WTC11 (cell line): ENCODE results near the gene SLC9C1. TPM values are rescaled to one million over a fixed set of nuclear protein-coding genes. Genes with fewer than 3 reads are reported as not detected.

ENCODE experiments used
- ATAC-seq: fragments of 200-7000 bp; cut with Tn5 transposase; 2 replicates; pipeline ENCODE4 v1.10.0; 2021; ENCODE audit warnings: mild to moderate bottlenecking, moderate library complexity
- CTCF ChIA-PET: fragments of 300-600 bp; sonication (Branson Sonifier 250); formaldehyde crosslinking; loops from one replicate; lab custom pipeline; 2021; ENCODE audit warnings: antibody characterized with exemption; lab: Charles Lee
- POLR2A ChIA-PET: fragments of 350-600 bp; sonication (Branson Sonifier 250); formaldehyde crosslinking; loops from one replicate; lab custom pipeline; 2021; ENCODE audit warnings: antibody characterized with exemption; lab: Charles Lee
- DNase-seq: peaks from one replicate; pipeline ENCODE4 v3.0.0; 2021; ENCODE audit warnings: low spot score
- H3K27ac Mint-ChIP-seq: 2 replicates; pipeline ENCODE4 v1.8.0; 2021; ENCODE audit warnings: mixed read lengths
- H3K27me3 Mint-ChIP-seq: 2 replicates; pipeline ENCODE4 v1.8.0; 2021; ENCODE audit warnings: low read depth, mild to moderate bottlenecking, moderate library complexity, mixed read lengths
- H3K36me3 Mint-ChIP-seq: 2 replicates; pipeline ENCODE4 v1.8.0; 2021; ENCODE audit warnings: mixed read lengths
- H3K4me1 Mint-ChIP-seq: 2 replicates; pipeline ENCODE4 v1.8.0; 2022; ENCODE audit warnings: mixed read lengths
- H3K4me3 Mint-ChIP-seq: 2 replicates; pipeline ENCODE4 v1.8.0; 2021; ENCODE audit warnings: mild to moderate bottlenecking, moderate library complexity, mixed read lengths
- H3K9me3 Mint-ChIP-seq: 2 replicates; pipeline ENCODE4 v1.8.0; 2021; ENCODE audit warnings: mixed read lengths
- ATF1 ChIP-seq: sonication (generic); formaldehyde crosslinking; IDR thresholded peaks from 2 replicates; pipeline ENCODE4 v1.8.1; 2023; ENCODE audit warnings: mild to moderate bottlenecking, moderate library complexity, missing genetic modification reagents
- FOXJ3 ChIP-seq: sonication (generic); formaldehyde crosslinking; IDR thresholded peaks from 2 replicates; pipeline ENCODE4 v1.9.0; 2021; ENCODE audit warnings: missing genetic modification reagents, mild to moderate bottlenecking, borderline replicate concordance
- FOXP4 ChIP-seq: sonication (generic); formaldehyde crosslinking; IDR thresholded peaks from 2 replicates; pipeline ENCODE4 v1.8.0; 2022; ENCODE audit warnings: mild to moderate bottlenecking, missing genetic modification reagents
- HMGXB4 ChIP-seq: sonication (generic); formaldehyde crosslinking; IDR thresholded peaks from 2 replicates; pipeline ENCODE4 v1.8.1; 2023; ENCODE audit warnings: mild to moderate bottlenecking, moderate library complexity, missing genetic modification reagents
- IRF2 ChIP-seq: sonication (generic); formaldehyde crosslinking; IDR thresholded peaks from 2 replicates; pipeline ENCODE4 v1.8.0; 2022; ENCODE audit warnings: low read depth, missing genetic modification reagents, borderline replicate concordance
- MYBL2 ChIP-seq: sonication (generic); formaldehyde crosslinking; IDR thresholded peaks from 2 replicates; pipeline ENCODE4 v1.8.1; 2023; ENCODE audit warnings: mild to moderate bottlenecking, moderate library complexity, missing genetic modification reagents
- NFE2L1 ChIP-seq: sonication (generic); formaldehyde crosslinking; IDR thresholded peaks from 2 replicates; pipeline ENCODE4 v1.8.1; 2023; ENCODE audit warnings: missing genetic modification reagents
- NFYB ChIP-seq: sonication (generic); formaldehyde crosslinking; conservative IDR thresholded peaks from 2 replicates; pipeline ENCODE4 v1.8.0; 2022; ENCODE audit warnings: low read depth, missing genetic modification reagents
- OVOL2 ChIP-seq: fragments of 250-450 bp; sonication (Bioruptor Pico); IDR thresholded peaks from 2 replicates; pipeline ENCODE4 v1.9.0; 2021; ENCODE audit warnings: mild to moderate bottlenecking, borderline replicate concordance
- RORB ChIP-seq: fragments of 250-450 bp; sonication (Bioruptor Pico); IDR thresholded peaks from 2 replicates; pipeline ENCODE4 v1.9.0; 2021; ENCODE audit warnings: mild to moderate bottlenecking
- ZBTB43 ChIP-seq: sonication (generic); formaldehyde crosslinking; IDR thresholded peaks from 2 replicates; pipeline ENCODE4 v1.8.1; 2023; ENCODE audit warnings: mild to moderate bottlenecking, missing genetic modification reagents
- ZMAT4 ChIP-seq: fragments of 250-450 bp; sonication (Bioruptor Pico); IDR thresholded peaks from 2 replicates; pipeline ENCODE4 v1.9.0; 2021; ENCODE audit warnings: mild to moderate bottlenecking
- ZNF219 ChIP-seq: sonication (generic); formaldehyde crosslinking; IDR thresholded peaks from 2 replicates; pipeline ENCODE4 v1.8.0; 2023; ENCODE audit warnings: missing genetic modification reagents, mild to moderate bottlenecking, borderline replicate concordance
- ZNF263 ChIP-seq: sonication (generic); formaldehyde crosslinking; IDR thresholded peaks from 2 replicates; pipeline ENCODE4 v1.8.1; 2022; ENCODE audit warnings: low read depth, mild to moderate bottlenecking, moderate library complexity, missing genetic modification reagents
- ZNF281 ChIP-seq: sonication (generic); formaldehyde crosslinking; IDR thresholded peaks from 2 replicates; pipeline ENCODE4 v1.8.0; 2023; ENCODE audit warnings: mild to moderate bottlenecking, missing genetic modification reagents
- ZNF423 ChIP-seq: fragments of 250-450 bp; sonication (Bioruptor Pico); IDR thresholded peaks from 2 replicates; pipeline ENCODE4 v2.1.2; 2022; ENCODE audit warnings: mild to moderate bottlenecking, moderate library complexity
- ZNF671 ChIP-seq: fragments of 250-450 bp; sonication (Bioruptor Pico); IDR thresholded peaks from 2 replicates; pipeline ENCODE4 v1.8.0; 2021; ENCODE audit warnings: mild to moderate bottlenecking
- total RNA-seq: library from RNA; stranded (reverse); gene quantifications from 3 replicates; pipeline ENCODE4 v1.2.3, GENCODE V29; 2021
- TF ChIP-seq, protein P1 (sequence below): fragments of 250-450 bp; sonication (Bioruptor Pico); IDR thresholded peaks from 2 replicates; pipeline ENCODE4 v1.9.0; 2021; ENCODE audit warnings: mild to moderate bottlenecking
- TF ChIP-seq, protein P2 (sequence below): fragments of 250-450 bp; sonication (Bioruptor Pico); IDR thresholded peaks from 2 replicates; pipeline ENCODE4 v1.9.0; 2021; ENCODE audit warnings: moderate library complexity, mild to moderate bottlenecking, inconsistent platforms, borderline replicate concordance
- TF ChIP-seq, protein P3 (sequence below): sonication (generic); formaldehyde crosslinking; IDR thresholded peaks from 2 replicates; pipeline ENCODE4 v1.8.1; 2022; ENCODE audit warnings: mild to moderate bottlenecking, missing genetic modification reagents, moderate library complexity, borderline replicate concordance

The SLC9C1 gene
- total RNA-seq, 1 experiment from 2014 or later: 3.5 TPM

- TF ChIP-seq FOXP4 (CRISPR knock-in tag) (no peak), RORB (no peak), IRF2 (CRISPR knock-in tag) (no peak), ZNF423 (CRISPR knock-in tag) (no peak), ZNF281 (CRISPR knock-in tag) (no peak), HMGXB4 (no peak), ZNF263 (no peak), OVOL2 (no peak), ZBTB43 (CRISPR knock-in tag) (no peak), ZNF671 (CRISPR knock-in tag) (no peak), NFE2L1 (no peak), MYBL2 (no peak), FOXJ3 (CRISPR knock-in tag) (no peak)
- TF ChIP-seq, protein P1, sequence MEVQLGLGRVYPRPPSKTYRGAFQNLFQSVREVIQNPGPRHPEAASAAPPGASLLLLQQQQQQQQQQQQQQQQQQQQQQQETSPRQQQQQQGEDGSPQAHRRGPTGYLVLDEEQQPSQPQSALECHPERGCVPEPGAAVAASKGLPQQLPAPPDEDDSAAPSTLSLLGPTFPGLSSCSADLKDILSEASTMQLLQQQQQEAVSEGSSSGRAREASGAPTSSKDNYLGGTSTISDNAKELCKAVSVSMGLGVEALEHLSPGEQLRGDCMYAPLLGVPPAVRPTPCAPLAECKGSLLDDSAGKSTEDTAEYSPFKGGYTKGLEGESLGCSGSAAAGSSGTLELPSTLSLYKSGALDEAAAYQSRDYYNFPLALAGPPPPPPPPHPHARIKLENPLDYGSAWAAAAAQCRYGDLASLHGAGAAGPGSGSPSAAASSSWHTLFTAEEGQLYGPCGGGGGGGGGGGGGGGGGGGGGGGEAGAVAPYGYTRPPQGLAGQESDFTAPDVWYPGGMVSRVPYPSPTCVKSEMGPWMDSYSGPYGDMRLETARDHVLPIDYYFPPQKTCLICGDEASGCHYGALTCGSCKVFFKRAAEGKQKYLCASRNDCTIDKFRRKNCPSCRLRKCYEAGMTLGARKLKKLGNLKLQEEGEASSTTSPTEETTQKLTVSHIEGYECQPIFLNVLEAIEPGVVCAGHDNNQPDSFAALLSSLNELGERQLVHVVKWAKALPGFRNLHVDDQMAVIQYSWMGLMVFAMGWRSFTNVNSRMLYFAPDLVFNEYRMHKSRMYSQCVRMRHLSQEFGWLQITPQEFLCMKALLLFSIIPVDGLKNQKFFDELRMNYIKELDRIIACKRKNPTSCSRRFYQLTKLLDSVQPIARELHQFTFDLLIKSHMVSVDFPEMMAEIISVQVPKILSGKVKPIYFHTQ (CRISPR knock-in tag): no peak
Observed at GRCh38 chr3:112138219-112138969, 155.6 kb downstream of the SLC9C1 start (continued).

GRCh38 chr3:112137781-112138180 is 156.2 kb downstream of the SLC9C1 start:
- no peak for DNase-seq
- Mint-ChIP-seq H3K4me1 (peaks cover 46% of the 10 kb centered on the region), H3K9me3 (peaks cover under 1% of the 10 kb centered on the region), H3K4me3 (no peak overlapping the region), H3K36me3 (no peaks in the 10 kb centered on the region), H3K27ac (0 out of 2 replicates have a peak overlapping the region, but pooled peaks have one; percentile 28), H3K27me3 (no peaks in the 10 kb centered on the region)
- ChIA-PET POLR2A (no interaction called here), CTCF (interaction anchor here (1.0 to 4.6 kb wide), 20 partner anchors 8 to 676 kb away, joined by 3 to 44 read pairs (median 4); partner anchors contain the start of genes ABHD10, CD200 and SLC9C1)
- ATAC-seq: no peak
- TF ChIP-seq ATF1 (CRISPR knock-in tag): no peak
- TF ChIP-seq, protein P2, sequence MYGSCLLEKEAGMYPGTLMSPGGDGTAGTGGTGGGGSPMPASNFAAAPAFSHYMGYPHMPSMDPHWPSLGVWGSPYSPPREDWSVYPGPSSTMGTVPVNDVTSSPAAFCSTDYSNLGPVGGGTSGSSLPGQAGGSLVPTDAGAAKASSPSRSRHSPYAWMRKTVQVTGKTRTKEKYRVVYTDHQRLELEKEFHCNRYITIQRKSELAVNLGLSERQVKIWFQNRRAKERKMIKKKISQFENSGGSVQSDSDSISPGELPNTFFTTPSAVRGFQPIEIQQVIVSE (CRISPR knock-in tag): no peak
- TF ChIP-seq ZNF219 (CRISPR knock-in tag): no peak
- no peak for TF ChIP-seq ZNF671 (CRISPR knock-in tag)
- no peak for TF ChIP-seq ZMAT4 (CRISPR knock-in tag)
- no peak for TF ChIP-seq NFYB
- no peak for TF ChIP-seq ZNF423 (CRISPR knock-in tag)
- TF ChIP-seq, protein P3, sequence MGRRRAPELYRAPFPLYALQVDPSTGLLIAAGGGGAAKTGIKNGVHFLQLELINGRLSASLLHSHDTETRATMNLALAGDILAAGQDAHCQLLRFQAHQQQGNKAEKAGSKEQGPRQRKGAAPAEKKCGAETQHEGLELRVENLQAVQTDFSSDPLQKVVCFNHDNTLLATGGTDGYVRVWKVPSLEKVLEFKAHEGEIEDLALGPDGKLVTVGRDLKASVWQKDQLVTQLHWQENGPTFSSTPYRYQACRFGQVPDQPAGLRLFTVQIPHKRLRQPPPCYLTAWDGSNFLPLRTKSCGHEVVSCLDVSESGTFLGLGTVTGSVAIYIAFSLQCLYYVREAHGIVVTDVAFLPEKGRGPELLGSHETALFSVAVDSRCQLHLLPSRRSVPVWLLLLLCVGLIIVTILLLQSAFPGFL (CRISPR knock-in tag): no peak
